Measurements from ENCODE around the gene TMEM150C. TPM values are rescaled to one million over a fixed set of nuclear protein-coding genes. Genes with fewer than 3 reads are reported as not detected.

TMEM150C gene
- total RNA-seq, 1 experiment from 2014 or later = 2.7 TPM

GRCh38 chr4:82489076-82489475, 72.7 kb downstream of the TMEM150C start:
- Histone ChIP-seq H2BK15ac (ENCODE audit: low read depth, low read length) (no peak overlapping the region), H3K79me1 (ENCODE audit: insufficient read depth, low read depth, low read length, poor library complexity, severe bottlenecking) (no peaks in the 10 kb centered on the region), H2BK20ac (ENCODE audit: low read depth, low read length, poor library complexity, severe bottlenecking) (no peak overlapping the region), H3T11ph (ENCODE audit: low read length) (no peak overlapping the region), H2AFZ (ENCODE audit: low read length) (no peak overlapping the region), H2BK12ac (ENCODE audit: insufficient read length, low read depth, low read length) (no peak overlapping the region), H4K8ac (replicated peaks; ENCODE audit: insufficient read length, low read depth, low read length) (no peak overlapping the region), H2AK5ac (ENCODE audit: insufficient read length, low read length) (no peak overlapping the region), H2BK120ac (ENCODE audit: low read depth, low read length, poor library complexity, severe bottlenecking) (no peak overlapping the region), H4K91ac (ENCODE audit: insufficient read length, low read depth, low read length) (no peak overlapping the region), H3K23me2 (ENCODE audit: insufficient read length, low read depth, low read length, poor library complexity, severe bottlenecking) (no peaks in the 10 kb centered on the region), H3K23ac (ENCODE audit: insufficient read length, low read depth, low read length) (no peak overlapping the region), H3K9ac (ENCODE audit: extremely low read depth, insufficient read length, low read length) (no peak overlapping the region), H3K56ac (ENCODE audit: insufficient read length, low read depth, low read length) (no peak overlapping the region), H3K9me3 (ENCODE audit: control insufficient read depth, low read depth, low read length) (no peaks in the 10 kb centered on the region), H4K20me1 (ENCODE audit: control insufficient read depth, insufficient read depth, insufficient read length) (no peaks in the 10 kb centered on the region), H3K18ac (ENCODE audit: insufficient read length, low read depth, low read length) (no peak overlapping the region), H3K4me2 (ENCODE audit: insufficient read depth, insufficient read length, low read length) (no peak overlapping the region), H3K27me3 (ENCODE audit: insufficient read depth, low read length) (no peaks in the 10 kb centered on the region), H4K5ac (ENCODE audit: insufficient read length, low read depth, low read length) (no peak overlapping the region), H3K27ac (ENCODE audit: insufficient read length, low read depth, low read length) (no peak overlapping the region), H2BK5ac (ENCODE audit: insufficient read length, low read length) (no peak overlapping the region), H3K4ac (ENCODE audit: low read depth, low read length) (no peak overlapping the region), H3K79me2 (ENCODE audit: insufficient read depth, low read length) (no peaks in the 10 kb centered on the region), H3K4me1 (ENCODE audit: insufficient read depth, low read length) (no peaks in the 10 kb centered on the region), H3K14ac (ENCODE audit: insufficient read depth, low read length) (no peak overlapping the region)
- Mint-ChIP-seq H3K9me3 (no peaks in the 10 kb centered on the region), H3K27me3 (ENCODE audit: low read depth) (no peaks in the 10 kb centered on the region), H3K4me3 (no peak overlapping the region), H3K36me3 (ENCODE audit: insufficient read depth in 1 of 3, low read depth in 3 of 3) (no peaks in the 10 kb centered on the region; a peak in 1 of 7 replicates), H3K4me1 (peaks cover 8 to 19% of the 10 kb centered on the region in 2 experiments), H3K27ac (no peak overlapping the region)
- TF ChIP-seq CTCF (conservative IDR thresholded peaks at IDR 0.05) = no peak
- no peak for DNase-seq
- WGBS (ENCODE audit: extremely low coverage, insufficient read length, low lambda C conversion rate) = no CpG with 5 or more reads among the region's 1 CpG
